Testis (tissue), 2 donors: ENCODE data around the gene VTCN1.

Source experiments
- POLR2A ChIP-seq: fragments of 450-650 bp; IDR thresholded peaks from one replicate; pipeline ENCODE4 v1.6.1; 2017; ENCODE audit warnings: antibody characterized with exemption, mild to moderate bottlenecking, moderate library complexity
- TF ChIP-seq, protein P1 (sequence below), 3 experiments: fragments of 450-650 bp in 2 of 3; fragments of 200-600 bp in 1 of 3; sonication (generic) in 1 of 3; IDR thresholded peaks; one replicate each; pipeline ENCODE4 v1.5.1; 2016 to 2019; ENCODE audit warnings: antibody characterized with exemption in 3 of 3, mild to moderate bottlenecking in 2 of 3, moderate library complexity in 1 of 3

DNA sequence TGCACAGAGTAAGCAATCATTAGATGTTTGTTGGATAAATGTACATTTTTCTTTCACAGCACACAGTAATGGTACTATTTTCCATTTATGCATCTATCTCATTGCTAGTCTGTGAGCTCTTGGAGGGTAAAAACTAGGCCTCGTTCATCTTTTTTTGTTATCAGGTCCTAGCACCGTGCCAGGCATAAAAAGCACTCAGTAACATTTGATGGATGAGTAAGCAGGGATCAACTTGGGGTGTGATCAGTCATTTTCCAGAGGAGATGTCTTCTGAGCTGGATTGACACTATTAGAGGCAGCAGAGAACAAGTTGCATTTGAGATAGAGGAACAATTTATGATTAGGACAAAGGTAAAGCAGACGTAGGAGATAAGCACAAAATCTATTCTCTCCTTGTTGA lies 4.3 kb upstream of the VTCN1 start:
- TF ChIP-seq, protein P1, sequence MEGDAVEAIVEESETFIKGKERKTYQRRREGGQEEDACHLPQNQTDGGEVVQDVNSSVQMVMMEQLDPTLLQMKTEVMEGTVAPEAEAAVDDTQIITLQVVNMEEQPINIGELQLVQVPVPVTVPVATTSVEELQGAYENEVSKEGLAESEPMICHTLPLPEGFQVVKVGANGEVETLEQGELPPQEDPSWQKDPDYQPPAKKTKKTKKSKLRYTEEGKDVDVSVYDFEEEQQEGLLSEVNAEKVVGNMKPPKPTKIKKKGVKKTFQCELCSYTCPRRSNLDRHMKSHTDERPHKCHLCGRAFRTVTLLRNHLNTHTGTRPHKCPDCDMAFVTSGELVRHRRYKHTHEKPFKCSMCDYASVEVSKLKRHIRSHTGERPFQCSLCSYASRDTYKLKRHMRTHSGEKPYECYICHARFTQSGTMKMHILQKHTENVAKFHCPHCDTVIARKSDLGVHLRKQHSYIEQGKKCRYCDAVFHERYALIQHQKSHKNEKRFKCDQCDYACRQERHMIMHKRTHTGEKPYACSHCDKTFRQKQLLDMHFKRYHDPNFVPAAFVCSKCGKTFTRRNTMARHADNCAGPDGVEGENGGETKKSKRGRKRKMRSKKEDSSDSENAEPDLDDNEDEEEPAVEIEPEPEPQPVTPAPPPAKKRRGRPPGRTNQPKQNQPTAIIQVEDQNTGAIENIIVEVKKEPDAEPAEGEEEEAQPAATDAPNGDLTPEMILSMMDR (IDR thresholded peaks at IDR 0.05), result no peak
- TF ChIP-seq POLR2A, result no peak
